Progenitor cell of endocrine pancreas (in vitro differentiated cells): ENCODE measurements around the gene HOXA11. TPM values are rescaled to one million over a fixed set of nuclear protein-coding genes. Genes with fewer than 3 reads are reported as not detected.

ENCODE experiments used
- DNase-seq: peaks from one replicate; pipeline ENCODE4 v3.0.0; 2021; ENCODE audit warnings: low spot score; ENCODE audit not compliant: unreplicated experiment
- H3K27ac Mint-ChIP-seq: 2 replicates; pipeline ENCODE4 v1.8.0; 2021; ENCODE audit warnings: mild to moderate bottlenecking, moderate library complexity, mixed read lengths
- H3K27me3 Mint-ChIP-seq: 2 replicates; pipeline ENCODE4 v1.8.0; 2021; ENCODE audit warnings: mixed read lengths
- H3K36me3 Mint-ChIP-seq: 2 replicates; pipeline ENCODE4 v1.8.0; 2022; ENCODE audit warnings: mixed read lengths; ENCODE audit not compliant: insufficient read depth
- H3K4me1 Mint-ChIP-seq: 2 replicates; pipeline ENCODE4 v1.8.0; 2021; ENCODE audit warnings: low read depth, mixed read lengths
- H3K4me3 Mint-ChIP-seq: 2 replicates; pipeline ENCODE4 v1.8.0; 2021; ENCODE audit warnings: low read depth, mild to moderate bottlenecking, moderate library complexity, mixed read lengths
- H3K9me3 Mint-ChIP-seq: 2 replicates; pipeline ENCODE4 v1.8.0; 2021; ENCODE audit warnings: low read depth, mixed read lengths
- total RNA-seq: library from RNA; stranded (reverse); gene quantifications from 2 replicates; pipeline ENCODE4 v1.2.1, GENCODE V29; 2021
- TF ChIP-seq, protein P1 (sequence below): fragments of 200-600 bp; sonication (generic); IDR thresholded peaks from one replicate; pipeline ENCODE4 v1.5.0; 2021; ENCODE audit warnings: antibody characterized with exemption, mild to moderate bottlenecking; ENCODE audit not compliant: unreplicated experiment

Gene HOXA11
- total RNA-seq, 1 donor from 2014 or later, result not detected

DNA sequence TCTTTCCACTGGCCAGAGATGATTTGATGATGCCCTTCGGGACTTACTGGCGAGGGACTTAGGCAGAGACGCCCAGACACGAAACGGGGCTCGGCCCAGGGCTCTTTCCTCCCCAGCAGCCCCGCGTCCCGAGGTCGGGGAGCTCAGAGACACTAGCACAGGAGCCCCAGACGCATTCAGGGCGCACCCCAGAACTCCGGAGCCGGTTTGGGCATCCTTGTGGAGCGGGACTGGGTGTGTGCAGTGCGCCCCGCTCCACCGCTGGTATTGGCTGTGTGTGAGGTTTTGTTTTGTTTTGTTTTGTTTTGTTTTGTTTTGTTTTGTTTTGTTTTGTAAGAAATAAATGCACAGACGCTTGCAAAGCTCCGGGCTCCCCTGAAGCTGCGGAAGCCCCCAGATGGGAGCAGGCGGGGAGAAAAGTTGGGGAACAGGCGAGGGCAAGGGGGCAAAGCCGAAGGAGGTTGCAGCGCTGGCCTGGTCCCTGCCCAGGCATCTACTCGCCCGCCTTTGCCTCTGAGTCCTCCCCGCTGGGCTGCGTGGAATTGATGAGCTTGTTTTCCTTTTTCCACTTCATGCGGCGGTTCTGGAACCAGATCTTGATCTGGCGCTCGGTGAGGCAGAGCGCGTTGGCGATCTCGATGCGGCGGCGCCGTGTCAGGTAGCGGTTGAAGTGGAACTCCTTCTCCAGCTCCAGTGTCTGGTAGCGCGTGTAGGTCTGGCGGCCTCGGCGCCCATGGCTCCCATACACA lies 39.7 kb downstream of the HOXA11 start:
- Mint-ChIP-seq H3K9me3 (no peaks in the 10 kb centered on the region), H3K27me3 (peaks cover 58% of the 10 kb centered on the region), H3K36me3 (peaks cover 6% of the 10 kb centered on the region), H3K27ac (no peak overlapping the region), H3K4me3 (peak overlapping the region; percentile 20), H3K4me1 (peaks cover 26% of the 10 kb centered on the region)
- no peak for DNase-seq
- TF ChIP-seq, protein P1, sequence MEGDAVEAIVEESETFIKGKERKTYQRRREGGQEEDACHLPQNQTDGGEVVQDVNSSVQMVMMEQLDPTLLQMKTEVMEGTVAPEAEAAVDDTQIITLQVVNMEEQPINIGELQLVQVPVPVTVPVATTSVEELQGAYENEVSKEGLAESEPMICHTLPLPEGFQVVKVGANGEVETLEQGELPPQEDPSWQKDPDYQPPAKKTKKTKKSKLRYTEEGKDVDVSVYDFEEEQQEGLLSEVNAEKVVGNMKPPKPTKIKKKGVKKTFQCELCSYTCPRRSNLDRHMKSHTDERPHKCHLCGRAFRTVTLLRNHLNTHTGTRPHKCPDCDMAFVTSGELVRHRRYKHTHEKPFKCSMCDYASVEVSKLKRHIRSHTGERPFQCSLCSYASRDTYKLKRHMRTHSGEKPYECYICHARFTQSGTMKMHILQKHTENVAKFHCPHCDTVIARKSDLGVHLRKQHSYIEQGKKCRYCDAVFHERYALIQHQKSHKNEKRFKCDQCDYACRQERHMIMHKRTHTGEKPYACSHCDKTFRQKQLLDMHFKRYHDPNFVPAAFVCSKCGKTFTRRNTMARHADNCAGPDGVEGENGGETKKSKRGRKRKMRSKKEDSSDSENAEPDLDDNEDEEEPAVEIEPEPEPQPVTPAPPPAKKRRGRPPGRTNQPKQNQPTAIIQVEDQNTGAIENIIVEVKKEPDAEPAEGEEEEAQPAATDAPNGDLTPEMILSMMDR, result no peak

DNA sequence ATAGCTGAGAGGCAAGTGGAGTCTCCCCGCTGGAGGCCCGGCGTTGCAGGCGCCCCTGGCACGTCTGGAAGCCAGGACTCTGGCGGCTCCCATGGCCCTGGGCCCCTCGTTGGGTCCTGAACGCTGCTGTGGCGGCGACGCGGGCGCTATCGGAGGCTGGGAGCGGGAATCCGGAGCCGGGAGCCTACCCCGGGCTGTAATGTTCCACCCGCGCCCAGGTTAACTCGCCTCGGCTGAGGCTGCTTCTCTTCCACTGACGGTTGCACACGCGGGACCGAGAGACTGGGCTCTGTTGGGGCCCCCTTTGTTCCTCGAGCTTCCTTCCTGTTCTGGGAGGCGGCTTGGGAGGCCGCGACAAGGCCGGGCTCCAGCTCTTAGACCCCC lies 40.3 kb downstream of the HOXA11 start:
- no peaks in the 10 kb centered on the region for H3K9me3 Mint-ChIP-seq
- peaks cover 29% of the 10 kb centered on the region for H3K4me1 Mint-ChIP-seq
- TF ChIP-seq, protein P1, result no peak
- no peak for DNase-seq
- H3K27me3 Mint-ChIP-seq, result peaks cover 53% of the 10 kb centered on the region
- H3K36me3 Mint-ChIP-seq, result peaks cover 6% of the 10 kb centered on the region
- H3K4me3 Mint-ChIP-seq, result peak overlapping the region; percentile 20
- no peak overlapping the region for H3K27ac Mint-ChIP-seq

DNA sequence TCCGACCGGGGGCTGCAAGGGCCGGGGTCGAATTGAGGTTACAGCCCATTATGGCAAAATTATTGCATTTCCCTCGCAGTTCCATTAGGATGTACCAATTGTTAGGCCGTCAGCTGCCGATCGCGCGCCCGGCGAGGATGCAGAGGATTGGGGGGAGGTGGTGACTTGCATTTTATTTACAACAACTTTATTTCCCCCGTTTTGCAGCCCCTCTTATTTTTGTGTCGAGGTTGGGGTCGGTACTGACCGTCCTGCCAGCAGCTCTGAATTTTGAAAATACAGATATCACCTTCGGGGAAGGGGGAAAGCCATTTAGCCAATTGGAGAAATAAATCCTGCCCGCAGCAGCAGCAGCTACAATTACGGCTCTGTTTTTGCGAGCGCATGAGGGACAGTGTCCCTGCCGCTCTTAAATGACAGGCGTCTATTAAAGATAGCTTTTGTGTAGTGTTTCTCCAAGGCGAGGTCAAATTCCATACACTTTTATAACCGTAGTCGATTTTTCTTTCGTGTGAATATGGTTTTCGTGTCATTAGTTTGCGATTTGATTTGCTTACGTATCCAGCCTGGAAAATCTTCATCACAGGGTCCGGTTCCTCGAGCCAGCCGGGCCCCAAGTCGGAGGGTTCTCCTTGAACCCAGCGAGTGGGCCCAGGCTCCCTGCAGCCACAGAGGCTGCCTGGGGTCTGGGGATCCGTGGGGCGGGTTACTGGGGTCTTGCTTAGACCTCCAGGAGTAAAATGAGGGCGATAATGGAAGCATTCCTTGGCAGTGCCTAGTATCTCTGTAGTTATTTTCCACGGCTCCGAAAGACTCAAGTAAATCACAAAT lies 40.9 kb downstream of the HOXA11 start:
- H3K27me3 Mint-ChIP-seq, result peaks cover 47% of the 10 kb centered on the region
- no peak for DNase-seq
- H3K4me1 Mint-ChIP-seq, result peaks cover 27% of the 10 kb centered on the region
- peak overlapping the region; percentile 52 for H3K27ac Mint-ChIP-seq
- H3K36me3 Mint-ChIP-seq, result peaks cover 6% of the 10 kb centered on the region
- H3K9me3 Mint-ChIP-seq, result no peaks in the 10 kb centered on the region
- TF ChIP-seq, protein P1, result no peak
- peak overlapping the region; percentile 93 for H3K4me3 Mint-ChIP-seq

DNA sequence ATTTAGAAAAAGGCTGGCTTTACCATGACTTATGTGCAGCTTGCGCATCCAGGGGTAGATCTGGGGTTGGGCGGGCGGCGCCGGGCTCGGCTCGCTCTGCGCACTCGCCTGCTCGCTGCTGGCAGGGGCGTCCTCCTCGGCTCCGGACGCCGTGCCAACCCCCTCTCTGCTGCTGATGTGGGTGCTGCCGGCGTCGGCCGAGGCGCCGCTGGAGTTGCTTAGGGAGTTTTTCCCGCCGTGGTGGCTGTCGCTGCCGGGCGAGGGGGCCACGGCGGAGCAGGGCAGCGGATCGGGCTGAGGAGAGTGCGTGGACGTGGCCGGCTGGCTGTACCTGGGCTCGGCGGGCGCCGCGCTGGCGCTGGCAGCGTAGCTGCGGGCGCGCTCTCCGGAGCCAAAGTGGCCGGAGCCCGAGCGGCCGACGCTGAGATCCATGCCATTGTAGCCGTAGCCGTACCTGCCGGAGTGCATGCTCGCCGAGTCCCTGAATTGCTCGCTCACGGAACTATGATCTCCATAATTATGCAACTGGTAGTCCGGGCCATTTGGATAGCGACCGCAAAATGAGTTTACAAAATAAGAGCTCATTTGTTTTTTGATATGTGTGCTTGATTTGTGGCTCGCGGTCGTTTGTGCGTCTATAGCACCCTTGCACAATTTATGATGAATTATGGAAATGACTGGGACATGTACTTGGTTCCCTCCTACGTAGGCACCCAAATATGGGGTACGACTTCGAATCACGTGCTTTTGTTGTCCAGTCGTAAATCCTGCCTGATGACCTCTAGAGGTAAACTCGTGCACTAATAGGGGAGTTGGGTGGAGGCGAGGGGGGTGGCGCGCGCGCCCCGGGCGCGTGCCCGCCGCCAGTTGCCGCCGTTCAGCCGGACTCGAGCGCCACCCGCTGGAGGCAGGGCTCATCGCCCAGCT lies 41.7 kb downstream of the HOXA11 start, which contains the start of gene HOXA5:
Gene HOXA5 (minus strand): TSS at position 659 of the 927 bp plus-strand sequence. CDS start 74 bp downstream, at position 585.
- H3K27ac Mint-ChIP-seq, result peak within 1 kb of the TSS; percentile 92
- peaks cover 41% of the 10 kb centered on the region for H3K27me3 Mint-ChIP-seq
- H3K4me3 Mint-ChIP-seq, result peak within 1 kb of the TSS; percentile 93
- DNase-seq, result peak; percentile 87
- H3K4me1 Mint-ChIP-seq, result peaks cover 28% of the 10 kb centered on the region
- H3K9me3 Mint-ChIP-seq, result no peaks in the 10 kb centered on the region
- TF ChIP-seq, protein P1, result peak; percentile 97
- H3K36me3 Mint-ChIP-seq, result peaks cover 6% of the 10 kb centered on the region
